GM19351 (cell line): ENCODE data around the gene MCF2.
"Not testable (repeated sequence)": the region's sequence is repeated elsewhere in the genome, so short reads cannot be mapped to it uniquely, and the experiment has no call there.

Experiments used
- ATAC-seq: cut with Tn5 transposase; IDR thresholded peaks from one replicate; pipeline ENCODE4 v1.9.1; 2021; ENCODE audit warnings: mild to moderate bottlenecking, moderate library complexity; ENCODE audit not compliant: unreplicated experiment

The MCF2 gene, protein sequence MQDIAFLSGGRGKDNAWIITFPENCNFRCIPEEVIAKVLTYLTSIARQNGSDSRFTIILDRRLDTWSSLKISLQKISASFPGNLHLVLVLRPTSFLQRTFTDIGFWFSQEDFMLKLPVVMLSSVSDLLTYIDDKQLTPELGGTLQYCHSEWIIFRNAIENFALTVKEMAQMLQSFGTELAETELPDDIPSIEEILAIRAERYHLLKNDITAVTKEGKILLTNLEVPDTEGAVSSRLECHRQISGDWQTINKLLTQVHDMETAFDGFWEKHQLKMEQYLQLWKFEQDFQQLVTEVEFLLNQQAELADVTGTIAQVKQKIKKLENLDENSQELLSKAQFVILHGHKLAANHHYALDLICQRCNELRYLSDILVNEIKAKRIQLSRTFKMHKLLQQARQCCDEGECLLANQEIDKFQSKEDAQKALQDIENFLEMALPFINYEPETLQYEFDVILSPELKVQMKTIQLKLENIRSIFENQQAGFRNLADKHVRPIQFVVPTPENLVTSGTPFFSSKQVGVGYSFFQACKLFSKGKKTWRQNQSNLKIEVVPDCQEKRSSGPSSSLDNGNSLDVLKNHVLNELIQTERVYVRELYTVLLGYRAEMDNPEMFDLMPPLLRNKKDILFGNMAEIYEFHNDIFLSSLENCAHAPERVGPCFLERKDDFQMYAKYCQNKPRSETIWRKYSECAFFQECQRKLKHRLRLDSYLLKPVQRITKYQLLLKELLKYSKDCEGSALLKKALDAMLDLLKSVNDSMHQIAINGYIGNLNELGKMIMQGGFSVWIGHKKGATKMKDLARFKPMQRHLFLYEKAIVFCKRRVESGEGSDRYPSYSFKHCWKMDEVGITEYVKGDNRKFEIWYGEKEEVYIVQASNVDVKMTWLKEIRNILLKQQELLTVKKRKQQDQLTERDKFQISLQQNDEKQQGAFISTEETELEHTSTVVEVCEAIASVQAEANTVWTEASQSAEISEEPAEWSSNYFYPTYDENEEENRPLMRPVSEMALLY

DNA sequence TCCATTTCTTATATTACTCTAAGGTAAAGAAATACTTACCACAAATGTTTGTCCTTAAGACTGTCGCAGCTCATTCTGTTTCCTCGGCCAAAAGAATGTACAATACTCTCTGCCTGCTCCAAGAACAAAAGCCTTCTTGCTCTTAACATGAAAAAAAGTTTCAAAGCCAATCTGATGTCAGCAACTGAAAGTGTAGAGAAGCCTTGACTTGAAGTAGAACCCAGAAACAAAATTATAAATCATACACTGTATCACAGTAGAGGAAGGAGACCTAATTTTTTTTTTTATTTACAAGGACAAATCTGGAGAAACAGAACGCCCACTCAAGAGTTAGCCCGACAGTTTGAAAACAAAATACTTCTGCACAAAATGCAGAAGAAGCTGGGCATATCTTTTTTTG is at the start of gene MCF2:
MCF2 (minus strand) TSS at position 101 of the 400 bp plus-strand sequence. CDS start 56,423 bp downstream, outside the sequence.
- no peak for ATAC-seq

DNA sequence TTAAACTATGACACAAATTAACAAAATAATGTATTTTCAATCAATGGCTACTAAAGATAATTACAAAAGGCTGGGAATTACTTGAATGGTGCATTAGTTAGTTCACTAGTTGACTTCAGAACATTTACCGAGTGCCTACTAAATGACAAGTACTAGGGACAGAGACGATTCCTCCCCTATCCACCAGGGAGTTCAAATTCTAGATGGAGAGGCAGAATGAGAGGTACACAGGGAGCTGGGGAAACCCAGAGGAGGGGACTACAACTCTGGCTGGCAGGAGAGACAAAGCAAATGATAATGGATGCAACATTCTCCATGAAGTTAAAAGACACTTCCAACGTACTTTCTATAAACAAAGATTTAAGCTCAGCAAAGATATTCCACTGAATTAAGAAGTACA is 43.1 kb upstream of the MCF2 start:
- ATAC-seq, result no peak

DNA sequence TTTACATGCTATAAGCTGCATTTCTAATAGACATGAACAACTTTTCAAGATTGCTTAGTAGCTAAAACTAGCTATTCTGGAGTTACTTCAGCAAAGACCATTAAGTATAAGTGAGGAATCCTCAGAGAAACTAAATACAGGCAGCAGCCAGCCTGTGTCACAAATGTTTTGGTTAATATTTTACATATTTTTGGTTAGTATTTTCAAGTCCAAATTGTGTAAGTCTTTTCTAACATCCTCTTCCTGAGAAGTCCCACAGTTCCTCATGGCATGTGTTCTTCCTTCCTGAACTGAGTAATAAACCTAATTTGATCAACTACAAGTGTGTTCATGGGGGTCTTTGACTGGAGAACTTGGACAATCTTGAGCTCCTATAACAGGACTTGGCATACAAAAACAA is 42.4 kb upstream of the MCF2 start:
- ATAC-seq, result no peak

DNA sequence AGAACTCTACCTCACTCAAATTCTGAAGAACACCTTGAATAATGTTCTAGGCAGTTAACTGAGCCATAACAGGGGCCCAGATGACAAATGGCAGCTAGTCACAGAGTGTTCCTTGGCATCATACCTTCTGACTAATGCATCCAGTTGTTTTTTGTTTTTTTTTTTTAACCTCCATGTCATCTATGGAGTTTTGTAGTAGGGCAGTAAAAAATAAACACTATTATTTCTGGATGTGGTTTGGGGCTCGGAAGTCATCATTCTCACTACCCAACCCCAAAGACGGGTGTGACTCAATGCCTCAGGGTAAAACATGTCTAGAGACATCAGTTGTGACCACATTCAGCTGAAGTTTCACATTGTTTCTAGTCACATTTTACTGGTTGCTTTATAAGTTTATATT is 31.2 kb upstream of the MCF2 start:
- ATAC-seq, result peak; percentile 97

DNA sequence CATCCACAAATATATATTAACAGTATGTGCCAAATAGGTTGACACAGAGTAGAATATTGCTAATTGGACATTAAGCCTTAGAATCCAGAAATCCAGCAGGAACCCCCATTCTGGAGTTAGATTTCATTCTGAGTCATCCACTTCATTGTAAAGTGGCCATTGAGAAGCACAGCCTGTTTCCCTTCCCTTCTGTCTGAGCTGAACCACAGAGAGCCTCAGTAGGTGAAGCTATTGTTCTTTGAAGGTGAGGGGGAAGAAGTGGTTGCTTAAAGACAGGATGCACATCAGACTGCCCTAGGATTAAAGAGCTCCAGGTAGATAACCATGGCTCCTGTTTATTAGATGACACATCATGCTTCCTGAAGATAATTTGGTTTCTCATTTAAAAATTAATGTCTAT is 30.6 kb upstream of the MCF2 start:
- ATAC-seq, result peak; percentile 32

DNA sequence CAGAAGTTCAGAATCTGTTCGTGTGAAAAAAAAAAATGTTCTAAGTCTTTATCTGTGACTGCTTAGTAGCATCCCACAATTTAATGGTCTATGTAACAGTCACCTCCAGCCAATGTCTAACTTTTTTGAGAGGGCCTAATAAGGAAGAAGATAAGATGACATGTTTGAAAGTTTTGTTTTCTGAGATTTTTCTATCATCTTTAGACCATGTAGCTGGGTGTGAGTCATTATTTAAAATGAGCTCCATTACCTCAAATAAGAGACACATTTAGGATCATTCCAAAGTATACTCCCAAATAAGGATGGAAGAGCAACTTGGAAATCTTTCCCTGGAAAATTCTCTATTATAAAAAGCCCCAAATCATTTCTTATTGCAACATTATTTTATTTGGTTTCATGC is 28.2 kb upstream of the MCF2 start:
- ATAC-seq, result no peak

DNA sequence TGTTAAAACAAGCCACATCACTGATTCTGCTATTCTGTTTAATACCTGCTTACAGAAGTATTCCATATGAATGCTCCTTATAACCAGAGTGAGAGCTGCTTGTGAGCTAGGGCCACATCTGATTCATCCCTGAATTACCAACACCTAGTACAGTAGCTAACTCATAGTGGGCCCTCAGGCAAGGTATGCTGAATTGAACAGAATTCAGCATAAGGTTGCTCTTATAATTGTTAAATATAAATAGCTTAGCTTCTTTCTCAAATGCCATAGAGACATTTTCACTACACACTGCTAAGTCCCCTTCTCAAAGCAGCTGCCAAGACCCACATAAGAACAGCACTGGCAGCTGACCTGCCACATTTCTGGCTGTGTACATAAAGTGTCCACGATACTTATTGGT is 27.0 kb upstream of the MCF2 start:
- no peak for ATAC-seq

DNA sequence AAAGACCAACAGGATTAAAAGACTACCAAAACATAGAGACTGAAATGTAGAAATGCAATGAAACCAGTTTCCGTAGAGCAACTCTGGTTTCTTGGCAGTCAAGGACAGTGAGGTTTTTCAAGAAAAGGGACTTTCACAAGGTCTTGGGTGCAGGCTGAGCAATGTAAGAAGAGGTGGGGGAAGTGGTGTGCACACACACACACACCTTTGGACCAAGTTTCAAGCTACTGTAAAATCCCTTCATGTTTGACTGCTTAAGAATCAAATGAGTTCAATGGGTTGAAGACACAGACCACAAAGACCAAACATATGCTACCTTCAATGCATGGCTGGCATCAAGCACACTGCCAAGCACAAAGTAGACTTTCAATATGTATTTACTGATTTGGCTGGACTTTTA is 17.8 kb upstream of the MCF2 start:
- ATAC-seq, result peak; percentile 92

DNA sequence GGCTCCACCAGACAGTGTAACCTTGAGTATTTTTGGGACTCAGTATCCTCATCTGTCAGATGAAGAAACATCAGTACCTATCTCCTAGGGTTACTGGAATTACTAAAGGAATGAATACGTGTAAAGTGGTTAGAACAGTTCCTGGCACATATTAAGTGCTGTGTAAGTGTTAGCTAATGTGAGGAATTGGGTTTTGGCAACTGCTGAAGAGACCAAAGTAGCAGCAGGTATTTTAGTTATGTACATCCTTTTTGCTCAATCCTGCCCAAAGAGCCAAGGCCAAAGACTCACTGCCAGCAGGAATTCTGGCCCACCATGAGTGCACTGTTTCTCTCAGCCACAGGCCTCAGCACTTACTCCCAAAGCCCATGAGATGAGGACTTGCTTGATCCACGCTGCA is 16.7 kb upstream of the MCF2 start:
- ATAC-seq, result no peak

DNA sequence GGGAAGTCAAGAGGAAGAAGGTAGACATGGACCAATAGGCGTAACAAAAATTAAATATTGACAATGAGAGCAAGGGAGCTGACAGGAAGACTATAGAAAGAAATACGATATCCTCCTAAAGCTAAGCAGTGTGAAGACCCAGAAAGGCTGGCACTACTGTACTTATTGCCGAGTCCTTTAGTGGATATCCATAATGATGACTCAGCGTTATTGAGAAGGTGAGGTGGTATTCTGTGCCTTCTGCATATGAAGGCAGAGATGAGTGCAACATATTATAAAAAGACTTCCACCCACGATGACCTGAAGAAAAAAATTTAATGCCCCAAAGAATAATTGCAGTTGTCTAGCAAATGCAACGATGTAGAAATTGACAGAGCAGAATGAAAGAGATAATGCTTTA is 13.0 kb upstream of the MCF2 start:
- ATAC-seq, result no peak

DNA sequence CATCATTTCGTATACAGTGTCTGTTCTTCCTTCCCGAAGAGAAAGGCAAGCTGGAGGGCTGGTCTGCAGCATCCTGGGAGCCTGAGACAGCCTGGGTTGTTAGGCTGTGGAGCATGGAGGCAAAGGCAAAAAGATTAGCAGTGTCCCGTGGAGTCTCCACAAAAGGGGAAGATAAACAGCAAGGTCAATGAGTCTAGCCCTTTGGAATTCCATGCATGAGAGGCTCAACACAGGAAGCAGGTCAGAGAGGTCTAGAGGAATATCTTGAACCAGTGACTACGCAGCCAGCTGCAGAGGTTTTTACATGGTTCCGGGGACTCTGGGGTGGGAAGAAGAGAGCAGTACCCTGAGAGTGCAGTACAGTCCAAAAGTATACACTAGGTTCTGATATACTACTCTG is 12.2 kb upstream of the MCF2 start:
- no peak for ATAC-seq

DNA sequence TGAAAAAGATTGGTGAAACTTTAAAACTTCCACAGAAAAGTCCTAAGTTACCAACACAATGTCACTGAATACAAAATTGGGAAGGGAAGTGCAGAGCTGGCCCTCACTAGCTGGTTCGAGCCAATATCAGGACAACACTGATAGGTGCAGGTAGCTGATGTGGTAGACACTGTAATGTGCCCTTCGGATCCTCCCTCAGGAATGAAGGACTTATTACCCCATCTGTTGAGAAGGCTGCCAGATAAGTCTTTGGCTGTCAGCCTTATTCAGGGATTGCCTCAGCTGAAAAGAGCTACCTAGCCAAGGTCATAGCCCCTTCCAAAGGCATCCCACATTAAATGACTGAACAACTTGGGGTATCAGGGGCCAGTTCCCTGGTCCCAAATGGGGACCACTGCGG is 5.3 kb downstream of the MCF2 start:
- ATAC-seq, result no peak

DNA sequence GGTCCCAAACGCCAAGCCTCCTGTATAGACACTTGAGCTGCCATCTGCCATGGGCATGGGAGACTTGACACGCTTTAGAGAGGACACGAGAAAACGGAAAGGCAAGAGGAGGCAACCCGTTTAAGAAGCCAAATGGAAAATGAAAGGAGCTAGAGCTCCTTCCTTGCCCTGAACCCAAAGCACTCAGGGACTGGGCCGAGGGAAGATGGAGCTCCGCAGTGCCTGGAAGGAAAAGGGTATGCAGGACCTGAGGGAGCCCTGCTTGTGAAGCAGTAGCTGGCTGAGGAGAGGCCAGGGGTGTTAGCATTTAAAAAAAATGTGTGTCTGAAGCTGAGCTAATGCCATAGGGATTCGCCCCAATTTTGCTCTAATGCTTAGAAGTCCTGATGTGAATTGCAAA is 15.1 kb downstream of the MCF2 start:
- no peak for ATAC-seq

DNA sequence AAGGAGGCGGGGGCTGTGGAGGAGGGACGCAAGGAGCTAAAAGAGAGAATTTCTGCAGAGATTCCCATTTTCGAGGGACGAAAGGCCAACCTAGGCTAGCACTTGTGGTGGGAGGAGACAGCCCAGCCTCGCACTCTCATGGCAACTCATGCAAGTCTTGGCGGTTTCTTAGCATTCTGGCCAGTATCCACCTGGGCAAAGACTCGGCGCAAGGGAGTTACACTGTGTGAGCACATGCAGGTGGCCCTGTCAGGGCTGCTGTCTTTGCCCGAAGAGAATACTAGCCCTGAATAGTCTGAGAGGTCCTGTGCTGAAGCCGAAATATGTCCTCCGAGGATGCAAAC is 15.5 kb downstream of the MCF2 start:
- no peak for ATAC-seq

DNA sequence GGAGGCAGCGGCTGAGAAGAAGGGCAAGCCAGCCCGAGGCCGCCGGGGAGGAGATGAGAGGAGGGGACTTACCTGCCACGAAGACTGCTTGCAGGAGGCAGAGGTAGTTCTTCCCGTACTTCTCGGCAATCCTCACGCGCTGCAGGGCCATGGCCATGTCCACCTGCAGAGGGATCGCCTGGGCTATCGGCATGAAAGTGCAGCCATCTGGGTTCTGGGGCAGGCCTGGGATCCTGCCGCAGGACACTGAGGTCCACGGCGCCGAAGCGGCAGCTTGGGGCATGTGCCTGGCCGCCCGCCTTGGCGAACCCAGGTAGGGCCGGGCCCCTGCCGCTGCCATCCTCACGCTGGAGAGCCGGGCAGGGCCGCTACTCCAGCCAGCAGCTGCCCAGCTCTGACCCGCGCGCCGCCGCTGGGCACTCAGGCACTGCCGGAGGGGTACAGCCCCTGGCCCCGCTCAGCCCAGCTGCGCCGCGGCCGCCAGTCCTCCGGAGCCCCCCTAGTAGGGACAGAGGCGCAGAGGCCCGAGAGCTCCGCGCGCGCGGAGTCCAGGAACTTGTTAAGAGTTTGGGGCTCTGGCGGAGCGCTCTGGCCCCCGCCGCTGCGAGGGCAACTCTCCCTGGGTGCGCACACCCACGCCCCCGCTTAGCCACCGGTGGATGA is 16.0 kb downstream of the MCF2 start:
- ATAC-seq, result no peak

DNA sequence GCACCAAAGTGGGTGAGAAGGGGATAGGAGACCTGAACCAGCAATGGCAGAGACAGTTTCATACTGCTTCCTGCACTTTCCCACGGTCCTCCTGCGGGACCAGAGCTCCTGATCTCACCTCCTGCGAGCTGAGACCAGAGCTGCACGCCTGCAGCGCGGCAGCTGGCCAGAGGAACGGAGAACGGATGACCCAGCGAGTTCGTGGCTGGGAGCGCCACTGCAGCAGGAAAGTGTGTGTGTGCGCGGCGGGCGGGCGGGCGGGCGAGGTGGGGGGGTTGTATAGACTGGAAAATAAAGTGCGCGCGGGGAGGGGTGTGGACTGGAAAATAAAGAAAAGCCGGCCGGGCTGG is 16.5 kb downstream of the MCF2 start:
- ATAC-seq, result no peak

DNA sequence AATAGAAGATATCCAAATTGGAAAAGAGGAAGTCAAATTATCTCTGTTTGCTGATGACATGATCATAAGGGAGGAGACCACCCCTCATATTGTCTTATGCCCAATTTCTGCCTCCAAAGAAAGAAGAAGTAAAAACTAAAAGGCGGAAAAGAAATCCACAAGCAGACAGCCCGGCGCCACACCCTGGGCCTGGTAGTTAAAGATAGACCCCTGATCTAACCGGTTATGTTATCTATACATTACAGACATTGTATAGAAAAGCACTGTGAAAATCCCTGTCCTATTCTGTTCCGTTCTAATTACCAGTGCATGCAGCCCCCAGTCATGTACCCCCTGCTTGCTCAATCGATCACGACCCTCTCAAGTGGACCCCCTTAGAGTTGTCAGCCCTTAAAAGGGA is 22.8 kb downstream of the MCF2 start:
- not testable (repeated sequence) for ATAC-seq

DNA sequence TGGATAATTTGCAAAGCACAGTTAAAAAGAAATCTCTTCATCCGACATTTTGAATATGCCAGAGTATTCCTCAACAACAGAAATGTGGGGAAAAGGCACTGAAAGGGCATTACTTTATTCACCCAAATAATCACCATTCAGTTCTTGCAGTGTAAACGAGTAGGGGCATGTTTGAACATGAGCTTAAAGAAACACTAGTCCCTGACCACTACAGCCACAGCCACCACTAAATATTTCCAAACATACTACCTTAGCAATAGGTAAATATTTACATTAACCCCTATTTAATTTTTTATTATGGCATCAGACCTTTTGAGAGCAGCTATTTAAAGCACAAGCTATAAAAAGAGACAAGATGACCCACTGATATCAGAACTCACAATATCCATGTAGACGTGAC is 27.6 kb downstream of the MCF2 start:
- ATAC-seq, result no peak

DNA sequence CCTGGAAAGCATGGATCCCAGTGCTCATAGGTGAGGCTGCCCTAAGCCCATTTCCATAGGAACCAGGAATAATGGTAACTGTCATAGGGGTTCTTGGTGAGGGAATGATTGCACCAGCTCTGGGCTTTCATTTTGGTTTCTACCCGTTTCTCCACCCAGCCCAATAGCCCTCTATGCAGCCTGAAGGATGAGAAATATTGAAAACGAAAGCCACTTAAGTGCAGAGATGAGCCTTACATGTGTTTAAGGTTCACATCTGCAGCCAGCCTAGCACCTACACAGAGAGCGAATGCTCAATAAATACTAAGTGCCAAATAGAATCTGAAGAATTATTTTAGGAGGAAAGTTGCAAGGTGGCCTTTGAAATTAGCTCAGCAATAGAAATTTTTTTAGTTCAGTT is 60.4 kb downstream of the MCF2 start:
- peak; percentile 100 for ATAC-seq

DNA sequence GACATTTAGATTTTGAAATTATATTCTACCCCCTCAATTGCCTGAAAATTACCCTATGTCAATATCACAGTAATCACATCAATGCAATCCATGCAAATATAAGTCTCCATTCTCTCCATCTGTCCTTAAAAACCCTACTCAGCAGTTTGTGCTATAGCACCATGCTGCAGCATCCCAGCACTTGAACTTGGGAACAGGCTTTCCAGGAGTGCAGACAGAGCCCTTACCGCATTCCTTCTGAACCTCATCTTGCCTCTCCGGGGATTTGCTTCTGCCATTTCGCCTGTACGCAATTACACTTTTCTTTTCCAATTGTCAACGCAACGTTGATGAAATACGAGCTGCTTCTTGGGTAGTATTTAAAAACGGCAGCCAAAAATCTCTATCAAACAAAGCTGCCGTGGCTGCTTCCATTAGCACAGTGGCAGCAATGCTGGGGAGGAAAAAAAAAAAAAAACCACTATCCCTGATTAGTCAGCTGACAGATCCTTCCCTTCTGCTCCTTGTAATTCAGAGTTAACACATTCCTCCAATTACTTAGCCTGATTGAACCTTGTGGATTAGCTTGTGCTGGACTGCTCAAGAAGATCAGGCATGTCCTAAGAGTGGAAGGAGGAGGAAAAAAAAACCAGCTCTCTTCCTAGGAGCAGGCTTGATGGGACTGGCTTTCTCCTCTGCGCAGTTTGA is 65.6 kb downstream of the MCF2 start:
- no peak for ATAC-seq

DNA sequence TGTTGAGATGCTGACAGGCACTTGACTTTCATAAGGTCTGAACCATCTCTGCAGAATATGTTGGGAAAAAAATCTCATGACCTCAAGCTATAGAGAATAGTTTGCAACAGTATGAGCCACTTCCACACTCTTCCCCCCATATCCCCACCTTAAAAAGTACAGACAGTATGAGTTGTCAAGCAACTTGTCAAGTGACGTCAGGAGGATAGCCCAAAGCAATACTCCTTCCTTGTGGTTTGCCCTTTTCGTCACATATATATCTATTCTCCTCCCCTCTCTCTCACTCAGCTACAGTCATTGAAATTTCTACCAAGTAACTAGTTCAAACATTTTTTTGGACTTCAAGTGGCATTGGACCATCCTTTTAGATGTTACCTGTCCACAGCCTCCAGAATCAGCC is 67.7 kb downstream of the MCF2 start:
- ATAC-seq, result no peak
